ENCODE measurements around the gene RASL10B.

RASL10B gene

DNA sequence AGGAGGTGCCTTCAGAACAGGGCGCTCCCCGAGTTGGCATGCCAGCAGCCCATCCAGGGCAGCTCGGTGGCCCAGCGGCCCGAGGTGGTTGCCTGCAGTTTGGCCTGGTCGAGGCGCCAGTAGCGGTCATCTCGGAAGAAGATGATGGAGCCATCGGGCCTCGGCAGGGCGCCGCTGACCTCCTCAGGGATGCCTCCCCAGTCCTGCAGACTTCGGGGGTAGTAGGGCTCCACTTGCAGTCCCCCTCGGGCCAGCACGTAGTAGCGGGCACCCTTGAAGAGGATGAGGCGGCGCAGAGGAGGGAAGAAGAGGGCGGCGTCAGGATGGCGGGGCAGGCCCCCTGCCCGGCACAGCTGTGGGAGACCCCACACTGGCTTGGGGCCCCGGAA is 35.0 kb downstream of the RASL10B start:
- DNase-seq = no peak

GRCh38 chr17:35766903-35767510 is 35.6 kb downstream of the RASL10B start:
- DNase-seq = peak; percentile 80

- DNase-seq = no peak
Measured at GRCh38 chr17:35768797-35769196, 37.4 kb downstream of the RASL10B start.

- no peak for DNase-seq
Measured at GRCh38 chr17:35769895-35770486, 38.6 kb downstream of the RASL10B start.

- no peak for DNase-seq
Measured at GRCh38 chr17:35773129-35773528, 41.7 kb downstream of the RASL10B start.

- no peak for DNase-seq
Measured at GRCh38 chr17:35773679-35774425, 42.4 kb downstream of the RASL10B start.

- no peak for DNase-seq
Measured at GRCh38 chr17:35774499-35774898, 43.1 kb downstream of the RASL10B start.

DNA sequence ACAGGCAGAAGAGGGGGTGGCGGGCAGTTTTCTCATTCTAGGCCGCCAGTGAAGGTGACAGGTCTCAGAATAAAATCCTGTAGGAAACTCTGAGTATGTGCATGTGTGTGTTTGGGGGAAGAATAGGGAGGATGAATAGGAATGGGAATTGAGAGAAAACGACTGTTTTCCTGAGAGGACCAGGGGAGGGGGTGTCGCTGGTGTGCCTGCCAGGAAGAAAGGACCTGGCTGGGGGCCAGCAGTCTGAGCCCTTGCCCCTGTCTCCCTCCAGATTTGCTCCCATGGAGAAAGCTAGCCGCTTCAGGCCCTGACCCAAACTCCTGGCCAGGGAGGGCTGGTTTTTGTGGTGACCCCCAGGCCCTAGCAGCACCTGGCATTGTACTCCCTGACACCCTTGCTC is 43.6 kb downstream of the RASL10B start:
- DNase-seq = no peak

- DNase-seq = no peak
Measured at GRCh38 chr17:35775583-35775982, 44.1 kb downstream of the RASL10B start.

DNA sequence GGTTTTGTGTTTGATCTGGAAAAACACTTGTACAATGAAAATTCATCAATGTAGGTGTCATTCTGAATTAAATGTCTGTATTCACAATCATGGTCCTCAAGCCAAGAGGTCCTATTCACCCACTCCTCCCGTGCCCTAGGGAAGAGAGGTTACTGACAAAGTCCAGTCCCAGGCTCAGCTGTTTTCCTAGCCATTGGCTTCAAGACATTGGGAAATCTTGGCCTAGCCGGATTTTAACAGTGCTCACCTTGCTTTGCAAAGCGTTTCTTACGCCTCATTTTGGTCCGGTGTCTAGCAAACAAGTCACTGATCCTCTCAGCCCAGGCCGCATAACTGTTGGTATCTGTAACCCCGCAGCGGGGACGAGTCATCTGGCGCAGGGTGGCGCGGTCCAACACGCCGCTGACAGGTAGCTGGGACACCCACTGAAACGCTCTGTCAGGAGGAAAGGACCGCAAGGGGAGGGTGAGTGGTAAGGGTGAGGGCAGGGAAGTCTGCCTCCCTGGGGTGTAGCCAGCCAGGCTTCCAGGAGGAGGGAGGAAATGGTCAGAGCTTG is 47.3 kb downstream of the RASL10B start:
- DNase-seq = no peak

GRCh38 chr17:35780950-35781349 is 49.5 kb downstream of the RASL10B start:
- no peak for DNase-seq

GRCh38 chr17:35784895-35785294 is 53.5 kb downstream of the RASL10B start:
- DNase-seq = no peak

GRCh38 chr17:35786941-35787432 is 55.5 kb downstream of the RASL10B start:
- no peak for DNase-seq

GRCh38 chr17:35788477-35789368 is 57.3 kb downstream of the RASL10B start:
- DNase-seq = no peak

GRCh38 chr17:35790841-35791240 is 59.4 kb downstream of the RASL10B start:
- DNase-seq = no peak

DNA sequence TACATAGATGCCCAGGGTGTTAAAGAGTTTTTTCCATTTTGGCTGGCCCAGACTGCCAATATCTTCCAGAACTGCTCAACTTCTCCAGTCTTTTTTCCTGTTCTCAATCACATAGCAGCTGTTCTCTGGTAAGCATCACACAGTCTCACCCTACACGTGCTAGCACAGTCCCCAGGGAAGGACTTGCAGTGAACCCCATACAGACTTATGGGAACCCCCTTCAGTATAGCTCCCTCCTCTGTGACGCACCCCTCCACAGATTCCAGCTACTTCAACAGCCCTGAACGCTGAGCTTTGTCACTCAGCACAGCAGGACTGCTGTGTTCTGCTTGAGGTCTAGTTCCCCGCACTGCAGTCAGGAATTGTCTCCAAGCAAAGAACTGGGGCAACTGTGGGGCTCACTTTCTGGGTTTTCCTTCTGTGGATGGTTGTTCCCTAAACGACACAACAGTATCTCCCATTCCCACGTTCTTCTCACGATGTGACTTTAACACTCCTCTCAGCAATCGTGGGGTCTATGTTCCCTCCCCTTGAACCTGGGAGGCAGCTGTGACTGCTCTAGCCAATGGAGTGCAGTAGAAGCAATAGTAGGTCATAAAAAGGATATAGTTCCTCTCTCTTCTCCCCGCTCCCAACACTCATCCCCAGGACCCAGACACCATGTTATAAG is 60.4 kb downstream of the RASL10B start:
- DNase-seq = no peak
